WTC11 (cell line): ENCODE data around the gene SLC27A5.

Experiments used
- CTCF ChIP-seq: fragments of 200-600 bp; IDR thresholded peaks from 2 replicates; pipeline ENCODE4 v1.8.0; 2022; ENCODE audit warnings: antibody characterized with exemption
- E2F1 ChIP-seq: sonication (generic); formaldehyde crosslinking; IDR thresholded peaks from 2 replicates; pipeline ENCODE4 v1.8.0; 2022; ENCODE audit warnings: mild to moderate bottlenecking, missing genetic modification reagents
- ETV6 ChIP-seq: sonication (generic); formaldehyde crosslinking; IDR thresholded peaks from 2 replicates; pipeline ENCODE4 v1.8.1; 2022; ENCODE audit warnings: mild to moderate bottlenecking, missing genetic modification reagents
- FOXK1 ChIP-seq: sonication (generic); formaldehyde crosslinking; IDR thresholded peaks from 2 replicates; pipeline ENCODE4 v1.8.0; 2022; ENCODE audit warnings: mild to moderate bottlenecking, moderate library complexity, missing genetic modification reagents
- NFATC4 ChIP-seq: fragments of 250-450 bp; sonication (Bioruptor Pico); IDR thresholded peaks from 2 replicates; pipeline ENCODE4 v1.9.0; 2021; ENCODE audit warnings: mild to moderate bottlenecking
- NR2C2 ChIP-seq: sonication (generic); formaldehyde crosslinking; IDR thresholded peaks from 2 replicates; pipeline ENCODE4 v1.8.0; 2022; ENCODE audit warnings: mild to moderate bottlenecking, missing genetic modification reagents
- NR3C1 ChIP-seq: sonication (generic); formaldehyde crosslinking; conservative IDR thresholded peaks from 2 replicates; pipeline ENCODE4 v1.8.1; 2023; ENCODE audit warnings: low read depth, mild to moderate bottlenecking, missing genetic modification reagents
- ZNF232 ChIP-seq: sonication (generic); formaldehyde crosslinking; IDR thresholded peaks from 2 replicates; pipeline ENCODE4 v1.8.0; 2022; ENCODE audit warnings: mild to moderate bottlenecking, missing genetic modification reagents
- TF ChIP-seq, protein P1 (sequence below): sonication (generic); formaldehyde crosslinking; IDR thresholded peaks from 2 replicates; pipeline ENCODE4 v1.8.1; 2023; ENCODE audit warnings: mild to moderate bottlenecking, missing genetic modification reagents, moderate library complexity
- TF ChIP-seq, protein P2 (sequence below): sonication (generic); formaldehyde crosslinking; IDR thresholded peaks from 2 replicates; pipeline ENCODE4 v1.8.0; 2022; ENCODE audit warnings: mild to moderate bottlenecking, missing genetic modification reagents
- TF ChIP-seq, protein P3 (sequence below): sonication (generic); formaldehyde crosslinking; IDR thresholded peaks from 2 replicates; pipeline ENCODE4 v1.8.1; 2023; ENCODE audit warnings: mild to moderate bottlenecking, missing genetic modification reagents, borderline replicate concordance

DNA sequence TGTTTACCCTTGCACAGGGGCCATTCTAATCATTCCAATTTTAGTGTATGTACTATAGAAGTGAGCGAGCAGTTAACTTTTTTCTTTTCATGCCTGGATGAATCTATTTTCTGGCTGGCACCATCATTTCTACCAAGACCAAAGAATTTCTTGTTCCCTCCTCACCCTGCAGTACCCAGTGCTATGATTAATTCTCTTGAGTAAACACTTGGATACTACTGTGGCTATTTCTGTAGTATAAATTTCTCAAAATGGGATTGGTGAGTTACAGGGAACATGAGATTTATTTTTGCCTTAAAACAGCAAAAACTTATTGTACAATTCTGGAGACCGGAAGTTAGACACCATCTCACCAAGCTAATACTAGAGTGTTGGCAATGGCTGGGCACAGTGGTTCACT, 28.0 kb downstream of the SLC27A5 start:
- TF ChIP-seq CTCF: no peak
- no peak for TF ChIP-seq ETV6 (CRISPR knock-in tag)
- TF ChIP-seq, protein P1, sequence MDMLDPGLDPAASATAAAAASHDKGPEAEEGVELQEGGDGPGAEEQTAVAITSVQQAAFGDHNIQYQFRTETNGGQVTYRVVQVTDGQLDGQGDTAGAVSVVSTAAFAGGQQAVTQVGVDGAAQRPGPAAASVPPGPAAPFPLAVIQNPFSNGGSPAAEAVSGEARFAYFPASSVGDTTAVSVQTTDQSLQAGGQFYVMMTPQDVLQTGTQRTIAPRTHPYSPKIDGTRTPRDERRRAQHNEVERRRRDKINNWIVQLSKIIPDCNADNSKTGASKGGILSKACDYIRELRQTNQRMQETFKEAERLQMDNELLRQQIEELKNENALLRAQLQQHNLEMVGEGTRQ (CRISPR knock-in tag): no peak
- TF ChIP-seq, protein P2, sequence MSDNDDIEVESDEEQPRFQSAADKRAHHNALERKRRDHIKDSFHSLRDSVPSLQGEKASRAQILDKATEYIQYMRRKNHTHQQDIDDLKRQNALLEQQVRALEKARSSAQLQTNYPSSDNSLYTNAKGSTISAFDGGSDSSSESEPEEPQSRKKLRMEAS: no peak
- no peak for TF ChIP-seq NFATC4
- TF ChIP-seq E2F1 (CRISPR knock-in tag): no peak
- TF ChIP-seq, protein P3, sequence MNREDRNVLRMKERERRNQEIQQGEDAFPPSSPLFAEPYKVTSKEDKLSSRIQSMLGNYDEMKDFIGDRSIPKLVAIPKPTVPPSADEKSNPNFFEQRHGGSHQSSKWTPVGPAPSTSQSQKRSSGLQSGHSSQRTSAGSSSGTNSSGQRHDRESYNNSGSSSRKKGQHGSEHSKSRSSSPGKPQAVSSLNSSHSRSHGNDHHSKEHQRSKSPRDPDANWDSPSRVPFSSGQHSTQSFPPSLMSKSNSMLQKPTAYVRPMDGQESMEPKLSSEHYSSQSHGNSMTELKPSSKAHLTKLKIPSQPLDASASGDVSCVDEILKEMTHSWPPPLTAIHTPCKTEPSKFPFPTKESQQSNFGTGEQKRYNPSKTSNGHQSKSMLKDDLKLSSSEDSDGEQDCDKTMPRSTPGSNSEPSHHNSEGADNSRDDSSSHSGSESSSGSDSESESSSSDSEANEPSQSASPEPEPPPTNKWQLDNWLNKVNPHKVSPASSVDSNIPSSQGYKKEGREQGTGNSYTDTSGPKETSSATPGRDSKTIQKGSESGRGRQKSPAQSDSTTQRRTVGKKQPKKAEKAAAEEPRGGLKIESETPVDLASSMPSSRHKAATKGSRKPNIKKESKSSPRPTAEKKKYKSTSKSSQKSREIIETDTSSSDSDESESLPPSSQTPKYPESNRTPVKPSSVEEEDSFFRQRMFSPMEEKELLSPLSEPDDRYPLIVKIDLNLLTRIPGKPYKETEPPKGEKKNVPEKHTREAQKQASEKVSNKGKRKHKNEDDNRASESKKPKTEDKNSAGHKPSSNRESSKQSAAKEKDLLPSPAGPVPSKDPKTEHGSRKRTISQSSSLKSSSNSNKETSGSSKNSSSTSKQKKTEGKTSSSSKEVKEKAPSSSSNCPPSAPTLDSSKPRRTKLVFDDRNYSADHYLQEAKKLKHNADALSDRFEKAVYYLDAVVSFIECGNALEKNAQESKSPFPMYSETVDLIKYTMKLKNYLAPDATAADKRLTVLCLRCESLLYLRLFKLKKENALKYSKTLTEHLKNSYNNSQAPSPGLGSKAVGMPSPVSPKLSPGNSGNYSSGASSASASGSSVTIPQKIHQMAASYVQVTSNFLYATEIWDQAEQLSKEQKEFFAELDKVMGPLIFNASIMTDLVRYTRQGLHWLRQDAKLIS (CRISPR knock-in tag): no peak
- TF ChIP-seq ZNF232 (CRISPR knock-in tag): no peak
- no peak for TF ChIP-seq NR2C2 (CRISPR knock-in tag)
- TF ChIP-seq NR3C1: no peak
- TF ChIP-seq FOXK1: no peak
